Kidney glomerular epithelial cell (primary cell): Measurements from ENCODE around the gene ATXN10.
"Not testable (repeated sequence)": the region's sequence is repeated elsewhere in the genome, so short reads cannot be mapped to it uniquely, and the experiment has no call there.

Experiments used
- DNase-seq: peaks from one replicate; lab custom pipeline; 2025; lab: John Stamatoyannopoulos, UW

ATXN10 gene

GRCh38 chr22:45709060-45709739, 37.6 kb downstream of the ATXN10 start:
- DNase-seq, result peak; percentile 76

- peak; percentile 61 for DNase-seq
Observed at GRCh38 chr22:45709866-45710265, 38.2 kb downstream of the ATXN10 start.

- DNase-seq, result no peak
Observed at GRCh38 chr22:45710469-45710868, 38.8 kb downstream of the ATXN10 start.

- DNase-seq, result not testable (repeated sequence)
Observed at GRCh38 chr22:45714390-45714789, 42.8 kb downstream of the ATXN10 start.

- peak; percentile 87 for DNase-seq
Observed at GRCh38 chr22:45717789-45718188, 46.2 kb downstream of the ATXN10 start.

GRCh38 chr22:45718391-45718790, 46.8 kb downstream of the ATXN10 start:
- DNase-seq, result no peak

GRCh38 chr22:45720839-45721378, 49.3 kb downstream of the ATXN10 start:
- DNase-seq, result no peak

GRCh38 chr22:45722006-45722405, 50.4 kb downstream of the ATXN10 start:
- peak; percentile 74 for DNase-seq

- no peak for DNase-seq
Observed at GRCh38 chr22:45726081-45726480, 54.4 kb downstream of the ATXN10 start.

GRCh38 chr22:45731041-45731797, 59.6 kb downstream of the ATXN10 start:
- DNase-seq, result peak; percentile 55

- peak; percentile 55 for DNase-seq
Observed at GRCh38 chr22:45731798-45732495, 60.3 kb downstream of the ATXN10 start.

- no peak for DNase-seq
Observed at GRCh38 chr22:45735273-45735672, 63.6 kb downstream of the ATXN10 start.

- DNase-seq, result no peak
Observed at GRCh38 chr22:45738206-45738605, 66.6 kb downstream of the ATXN10 start.

- no peak for DNase-seq
Observed at GRCh38 chr22:45740236-45740635, 68.6 kb downstream of the ATXN10 start.

- no peak for DNase-seq
Observed at GRCh38 chr22:45742866-45743450, 71.3 kb downstream of the ATXN10 start.

GRCh38 chr22:45743687-45744086, 72.1 kb downstream of the ATXN10 start:
- no peak for DNase-seq

- DNase-seq, result no peak
Observed at GRCh38 chr22:45744442-45744841, 72.8 kb downstream of the ATXN10 start.

- DNase-seq, result no peak
Observed at GRCh38 chr22:45750626-45751025, 79.0 kb downstream of the ATXN10 start.

- no peak for DNase-seq
Observed at GRCh38 chr22:45752036-45752435, 80.4 kb downstream of the ATXN10 start.

GRCh38 chr22:45754822-45755221, 83.2 kb downstream of the ATXN10 start:
- no peak for DNase-seq

GRCh38 chr22:45756558-45756957, 84.9 kb downstream of the ATXN10 start:
- DNase-seq, result no peak

GRCh38 chr22:45757068-45757467, 85.4 kb downstream of the ATXN10 start:
- DNase-seq, result no peak
